Measurements from ENCODE around the gene DCX.

DNA sequence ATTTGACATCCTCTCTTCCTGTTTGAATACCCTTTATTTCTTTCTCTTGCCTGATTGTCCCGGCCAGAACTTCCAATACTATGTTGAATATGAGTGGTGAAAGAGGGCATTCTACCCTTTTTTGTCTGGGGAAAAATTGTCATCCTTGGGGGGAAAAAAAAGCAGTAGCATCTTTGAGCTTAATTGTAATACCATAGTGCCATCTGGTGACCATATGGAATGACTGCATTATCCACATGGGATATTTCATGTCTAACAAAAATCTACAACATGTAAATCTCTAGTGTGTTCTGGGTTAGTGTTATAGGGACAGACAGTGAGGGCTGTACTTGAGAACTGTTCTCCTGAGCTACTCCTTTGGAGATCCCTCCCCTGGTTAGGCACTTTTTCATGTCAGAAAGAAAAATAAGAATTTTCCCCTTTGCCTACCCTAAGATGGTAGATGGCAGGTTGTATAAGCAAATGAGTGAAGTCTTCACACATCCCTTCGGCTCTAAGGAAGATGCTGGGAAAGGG, 167.7 kb downstream of the DCX start:
- no peak for TF ChIP-seq CTCF (IDR thresholded peaks at IDR 0.05; ENCODE audit: insufficient read depth, low read length, poor library complexity, severe bottlenecking)
- TF ChIP-seq EZH2phosphoT487 (conservative IDR thresholded peaks at IDR 0.05; ENCODE audit: low read length) = no peak
